ENCODE results near the gene OIP5.

- TF ChIP-seq ZNF384 (IDR thresholded peaks at IDR 0.05; ENCODE audit: borderline replicate concordance, low read depth, low read length) (no peak), HDAC6 (IDR thresholded peaks at IDR 0.05; ENCODE audit: unreplicated experiment) (no peak), SMC3 (IDR thresholded peaks at IDR 0.05; ENCODE audit: borderline replicate concordance, low read length) (no peak), NKRF (conservative IDR thresholded peaks at IDR 0.05) (no peak), EP300 (IDR thresholded peaks at IDR 0.05; ENCODE audit: borderline replicate concordance in 1 of 2, control insufficient read depth in 1 of 2, low read depth in 2 of 2, low read length in 2 of 2) (no peak), EED (IDR thresholded peaks at IDR 0.05; ENCODE audit: low read depth) (no peak), HCFC1 (IDR thresholded peaks at IDR 0.05; ENCODE audit: low read length) (no peak)
- TF ChIP-seq, protein P1, sequence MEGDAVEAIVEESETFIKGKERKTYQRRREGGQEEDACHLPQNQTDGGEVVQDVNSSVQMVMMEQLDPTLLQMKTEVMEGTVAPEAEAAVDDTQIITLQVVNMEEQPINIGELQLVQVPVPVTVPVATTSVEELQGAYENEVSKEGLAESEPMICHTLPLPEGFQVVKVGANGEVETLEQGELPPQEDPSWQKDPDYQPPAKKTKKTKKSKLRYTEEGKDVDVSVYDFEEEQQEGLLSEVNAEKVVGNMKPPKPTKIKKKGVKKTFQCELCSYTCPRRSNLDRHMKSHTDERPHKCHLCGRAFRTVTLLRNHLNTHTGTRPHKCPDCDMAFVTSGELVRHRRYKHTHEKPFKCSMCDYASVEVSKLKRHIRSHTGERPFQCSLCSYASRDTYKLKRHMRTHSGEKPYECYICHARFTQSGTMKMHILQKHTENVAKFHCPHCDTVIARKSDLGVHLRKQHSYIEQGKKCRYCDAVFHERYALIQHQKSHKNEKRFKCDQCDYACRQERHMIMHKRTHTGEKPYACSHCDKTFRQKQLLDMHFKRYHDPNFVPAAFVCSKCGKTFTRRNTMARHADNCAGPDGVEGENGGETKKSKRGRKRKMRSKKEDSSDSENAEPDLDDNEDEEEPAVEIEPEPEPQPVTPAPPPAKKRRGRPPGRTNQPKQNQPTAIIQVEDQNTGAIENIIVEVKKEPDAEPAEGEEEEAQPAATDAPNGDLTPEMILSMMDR (IDR thresholded peaks at IDR 0.05 in 2 of 3, conservative IDR thresholded peaks at IDR 0.05 in 1 of 3; ENCODE audit: control insufficient read depth in 2 of 3, extremely low read depth in 1 of 3, insufficient read depth in 1 of 3, low read depth in 3 of 3, low read length in 3 of 3), result no peak
- TF ChIP-seq, protein P2, sequence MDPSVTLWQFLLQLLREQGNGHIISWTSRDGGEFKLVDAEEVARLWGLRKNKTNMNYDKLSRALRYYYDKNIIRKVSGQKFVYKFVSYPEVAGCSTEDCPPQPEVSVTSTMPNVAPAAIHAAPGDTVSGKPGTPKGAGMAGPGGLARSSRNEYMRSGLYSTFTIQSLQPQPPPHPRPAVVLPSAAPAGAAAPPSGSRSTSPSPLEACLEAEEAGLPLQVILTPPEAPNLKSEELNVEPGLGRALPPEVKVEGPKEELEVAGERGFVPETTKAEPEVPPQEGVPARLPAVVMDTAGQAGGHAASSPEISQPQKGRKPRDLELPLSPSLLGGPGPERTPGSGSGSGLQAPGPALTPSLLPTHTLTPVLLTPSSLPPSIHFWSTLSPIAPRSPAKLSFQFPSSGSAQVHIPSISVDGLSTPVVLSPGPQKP (IDR thresholded peaks at IDR 0.05; ENCODE audit: low read depth, low read length), result no peak
Measured at GRCh38 chr15:41276831-41277230, 55.6 kb downstream of the OIP5 start.
